Keratinocyte (primary cell): ENCODE data around the gene MAEA. TPM values are rescaled to one million over a fixed set of nuclear protein-coding genes. Genes with fewer than 3 reads are reported as not detected.

Source experiments
- DNase-seq: peaks from one replicate; pipeline ENCODE4 v3.0.0-alpha.2; 2011; ENCODE audit warnings: low read depth, missing footprints, low spot score
- FAIRE-seq: peaks from 2 replicates; lab custom pipeline; 2011; peaks lifted over from hg19 to GRCh38; lab: Jason Lieb, UNC
- H2AFZ ChIP-seq: 2 replicates; pipeline ENCODE4 v1.6.0; 2012; ENCODE audit warnings: low read length, control low read depth, inconsistent platforms; ENCODE audit not compliant: control insufficient read depth
- H3K27ac ChIP-seq: 2 replicates; pipeline ENCODE4 v1.5.1; 2011; ENCODE audit warnings: low read length; ENCODE audit not compliant: control insufficient read depth, insufficient read depth
- H3K27me3 ChIP-seq: 3 replicates; pipeline ENCODE4 v1.6.0; 2011; ENCODE audit warnings: low read length; ENCODE audit not compliant: control insufficient read depth, insufficient read depth; ENCODE audit errors: extremely low read depth
- H3K36me3 ChIP-seq, 2 experiments: 2 replicates in 1 of 2; 3 replicates in 1 of 2; pipeline ENCODE4 v1.5.1; 2011; ENCODE audit warnings: low read length in 2 of 2, mild to moderate bottlenecking in 1 of 2; ENCODE audit not compliant: control insufficient read depth in 2 of 2, insufficient read depth in 2 of 2; ENCODE audit errors: extremely low read depth in 1 of 2
- H3K4me1 ChIP-seq: 3 replicates; pipeline ENCODE4 v1.5.1; 2011; ENCODE audit warnings: low read length; ENCODE audit not compliant: control insufficient read depth, insufficient read depth; ENCODE audit errors: extremely low read depth
- H3K4me2 ChIP-seq: 3 replicates; pipeline ENCODE4 v1.6.0; 2011; ENCODE audit warnings: low read depth, low read length; ENCODE audit not compliant: control insufficient read depth, insufficient read depth; ENCODE audit errors: extremely low read depth
- H3K4me3 ChIP-seq, 3 experiments: fragments of 200-600 bp in 1 of 3; sonication (generic) in 1 of 3; 2 replicates in 2 of 3; 3 replicates in 1 of 3; pipeline ENCODE4 v1.5.1; 2011 to 2016; ENCODE audit warnings: low read length in 3 of 3, mild to moderate bottlenecking in 3 of 3, control low read depth in 2 of 3, inconsistent platforms in 1 of 3, low read depth in 1 of 3, mixed read lengths in 1 of 3, mixed run types in 1 of 3, moderate library complexity in 1 of 3; ENCODE audit not compliant: control insufficient read depth in 2 of 3, insufficient read depth in 2 of 3; ENCODE audit errors: extremely low read depth in 1 of 3
- H3K79me2 ChIP-seq: 2 replicates; pipeline ENCODE4 v1.6.0; 2012; ENCODE audit warnings: low read length; ENCODE audit not compliant: control insufficient read depth, insufficient read depth
- H3K9ac ChIP-seq: 3 replicates; pipeline ENCODE4 v1.6.0; 2011; ENCODE audit warnings: low read length; ENCODE audit not compliant: control insufficient read depth, insufficient read depth; ENCODE audit errors: extremely low read depth
- H3K9me1 ChIP-seq: 3 replicates; pipeline ENCODE4 v1.6.0; 2011; ENCODE audit warnings: low read length; ENCODE audit not compliant: control insufficient read depth, insufficient read depth; ENCODE audit errors: extremely low read depth
- H3K9me3 ChIP-seq: 2 replicates; pipeline ENCODE4 v1.5.1; 2012; ENCODE audit warnings: low read depth, low read length; ENCODE audit not compliant: control insufficient read depth
- H4K20me1 ChIP-seq: 3 replicates; pipeline ENCODE4 v1.6.0; 2011; ENCODE audit warnings: low read length; ENCODE audit not compliant: control insufficient read depth, insufficient read depth; ENCODE audit errors: extremely low read depth
- EZH2 ChIP-seq: IDR thresholded peaks from one replicate; pipeline ENCODE4 v1.6.1; 2012; ENCODE audit warnings: inconsistent platforms, mild to moderate bottlenecking, low read length, moderate library complexity
- dilution Hi-C: fragments of 300-500 bp; cut with MboI; formaldehyde crosslinking; loops from one replicate; pipeline ENCODE4 v1.7.0; 2020; ENCODE audit warnings: low sequenced_read_pairs; ENCODE audit not compliant: extremely low pct_ligation_motif_present
- polyA plus RNA-seq, 5 experiments: library from polyadenylated mRNA; depleted of rRNA in 3 of 5; stranded (reverse) in 3 of 5; stranded (forward) in 1 of 5; unstranded in 1 of 5; fragments of >200 nt; gene quantifications; 1 replicate in 1 of 5; 2 replicates in 3 of 5; 3 replicates in 1 of 5; pipeline versions ENCODE4 v1.2.1 to v1.2.3, GENCODE V29; 2011 to 2012; ENCODE audit warnings: missing spikeins in 2 of 5, low read depth in 1 of 5, low replicate concordance in 1 of 5
- TF ChIP-seq, protein P1 (sequence below), 3 experiments: IDR thresholded peaks in 1 of 3; conservative IDR thresholded peaks in 1 of 3; optimal IDR thresholded peaks in 1 of 3; 2 replicates in 2 of 3; 3 replicates in 1 of 3; pipeline versions ENCODE3 to v1.5.1; 2011; ENCODE audit warnings: low read length in 3 of 3, mild to moderate bottlenecking in 3 of 3, moderate library complexity in 2 of 3, control low read depth in 1 of 3, inconsistent platforms in 1 of 3; ENCODE audit not compliant: insufficient read depth in 2 of 3; ENCODE audit errors: extremely low read depth in 1 of 3

The MAEA gene
- polyA plus RNA-seq, 1 donor (not counting 4 experiments of a cell fraction or from before 2014, with no cell fraction given): 89.7 TPM

DNA sequence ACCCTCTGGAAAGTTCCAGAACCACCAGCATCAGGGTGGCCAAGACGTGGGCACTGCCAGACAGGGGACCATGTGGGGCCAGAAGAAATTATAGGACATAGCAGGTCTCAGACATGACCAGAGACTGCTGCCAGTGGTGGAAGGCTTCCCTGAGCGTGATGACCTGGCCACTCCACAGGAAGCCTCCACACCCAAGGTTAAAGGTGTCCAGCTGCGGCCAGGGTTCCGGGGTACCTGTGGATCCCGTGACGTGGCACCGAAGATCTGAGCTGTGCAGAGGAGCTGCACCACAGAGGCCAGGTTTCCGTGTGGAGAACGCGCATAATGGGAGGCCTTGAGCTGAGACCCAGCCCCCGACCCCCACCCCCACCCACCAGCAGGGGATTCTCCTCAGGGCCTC, 24.3 kb upstream of the MAEA start:
- FAIRE-seq: no peak
- no peak overlapping the region for H3K9ac ChIP-seq
- TF ChIP-seq, protein P1, sequence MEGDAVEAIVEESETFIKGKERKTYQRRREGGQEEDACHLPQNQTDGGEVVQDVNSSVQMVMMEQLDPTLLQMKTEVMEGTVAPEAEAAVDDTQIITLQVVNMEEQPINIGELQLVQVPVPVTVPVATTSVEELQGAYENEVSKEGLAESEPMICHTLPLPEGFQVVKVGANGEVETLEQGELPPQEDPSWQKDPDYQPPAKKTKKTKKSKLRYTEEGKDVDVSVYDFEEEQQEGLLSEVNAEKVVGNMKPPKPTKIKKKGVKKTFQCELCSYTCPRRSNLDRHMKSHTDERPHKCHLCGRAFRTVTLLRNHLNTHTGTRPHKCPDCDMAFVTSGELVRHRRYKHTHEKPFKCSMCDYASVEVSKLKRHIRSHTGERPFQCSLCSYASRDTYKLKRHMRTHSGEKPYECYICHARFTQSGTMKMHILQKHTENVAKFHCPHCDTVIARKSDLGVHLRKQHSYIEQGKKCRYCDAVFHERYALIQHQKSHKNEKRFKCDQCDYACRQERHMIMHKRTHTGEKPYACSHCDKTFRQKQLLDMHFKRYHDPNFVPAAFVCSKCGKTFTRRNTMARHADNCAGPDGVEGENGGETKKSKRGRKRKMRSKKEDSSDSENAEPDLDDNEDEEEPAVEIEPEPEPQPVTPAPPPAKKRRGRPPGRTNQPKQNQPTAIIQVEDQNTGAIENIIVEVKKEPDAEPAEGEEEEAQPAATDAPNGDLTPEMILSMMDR (optimal IDR thresholded peaks at IDR 0.05 in 1 of 3, IDR thresholded peaks at IDR 0.05 in 1 of 3, conservative IDR thresholded peaks at IDR 0.05 in 1 of 3; ENCODE audit: extremely low read depth in 1 of 3, insufficient read depth in 2 of 3, low read length in 3 of 3): no peak
- no peak for TF ChIP-seq EZH2
- H3K79me2 ChIP-seq: no peaks in the 10 kb centered on the region
- no peaks in the 10 kb centered on the region for H3K4me1 ChIP-seq
- no peaks in the 10 kb centered on the region for H3K9me3 ChIP-seq
- H3K4me2 ChIP-seq: no peak overlapping the region
- dilution Hi-C loops: no loop called here
- H3K27ac ChIP-seq: no peak overlapping the region
- no peak overlapping the region for H2AFZ ChIP-seq
- H3K36me3 ChIP-seq: no peaks in the 10 kb centered on the region
- DNase-seq: no peak
- no peak overlapping the region for H3K4me3 ChIP-seq
- no peaks in the 10 kb centered on the region for H3K27me3 ChIP-seq
- no peaks in the 10 kb centered on the region for H4K20me1 ChIP-seq
- no peaks in the 10 kb centered on the region for H3K9me1 ChIP-seq

DNA sequence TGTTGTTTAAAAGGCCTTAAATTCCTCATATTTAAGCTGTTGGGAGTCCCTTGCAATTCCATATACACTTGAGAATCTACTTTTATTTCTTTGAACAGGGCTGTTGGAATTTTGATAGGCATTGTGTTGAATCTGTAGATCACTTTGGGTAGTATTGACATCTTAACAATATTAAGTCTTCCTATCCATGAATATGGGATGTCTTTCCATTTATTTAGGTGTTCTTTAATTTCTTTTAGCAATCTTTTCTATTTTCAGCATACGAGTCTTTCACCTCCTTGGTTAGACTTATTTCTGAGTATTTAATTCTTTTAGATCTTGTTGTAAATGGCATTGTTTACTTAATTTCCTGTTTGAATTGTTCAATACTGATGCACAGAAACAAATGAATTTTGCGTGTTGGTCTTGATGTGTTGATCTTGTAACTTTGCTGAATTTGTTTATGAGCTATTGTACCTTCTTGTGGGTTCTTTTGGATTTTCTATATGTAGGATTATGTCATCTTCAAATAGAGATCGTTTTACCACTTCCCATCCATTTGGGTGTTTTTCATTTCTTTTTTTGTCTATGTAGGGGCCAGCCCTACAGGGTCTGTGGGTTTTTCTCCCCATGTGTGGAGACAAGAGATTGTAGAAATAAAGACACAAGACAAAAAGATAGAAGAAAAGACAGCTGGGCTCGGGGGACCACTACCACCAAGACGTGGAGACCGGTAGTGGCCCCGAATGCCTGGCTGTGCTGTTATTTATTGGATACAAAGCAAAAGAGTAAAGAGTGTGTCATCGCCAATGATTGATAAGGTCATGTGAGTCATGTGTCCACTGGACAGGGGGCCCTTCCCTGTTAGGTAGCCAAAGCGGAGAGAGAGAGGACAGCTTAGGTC, 22.6 kb upstream of the MAEA start:
- FAIRE-seq (no peak), DNase-seq (no peak)
- no peak overlapping the region for H3K27ac ChIP-seq
- H3K9ac ChIP-seq: no peak overlapping the region
- no peaks in the 10 kb centered on the region for H4K20me1 ChIP-seq
- H3K4me3 ChIP-seq: no peak overlapping the region
- H3K27me3 ChIP-seq: no peaks in the 10 kb centered on the region
- dilution Hi-C loops: no loop called here
- no peaks in the 10 kb centered on the region for H3K9me3 ChIP-seq
- TF ChIP-seq, protein P1 (optimal IDR thresholded peaks at IDR 0.05 in 1 of 3, IDR thresholded peaks at IDR 0.05 in 1 of 3, conservative IDR thresholded peaks at IDR 0.05 in 1 of 3; ENCODE audit: extremely low read depth in 1 of 3, insufficient read depth in 2 of 3, low read length in 3 of 3): no peak
- no peak for TF ChIP-seq EZH2
- H2AFZ ChIP-seq: no peak overlapping the region
- no peaks in the 10 kb centered on the region for H3K36me3 ChIP-seq
- no peaks in the 10 kb centered on the region for H3K9me1 ChIP-seq
- H3K4me1 ChIP-seq: no peaks in the 10 kb centered on the region
- no peak overlapping the region for H3K4me2 ChIP-seq
- no peaks in the 10 kb centered on the region for H3K79me2 ChIP-seq
